COLO668 (cell line): ENCODE results near the gene GSTM5.
"Not testable (repeated sequence)": the region's sequence is repeated elsewhere in the genome, so short reads cannot be mapped to it uniquely, and the experiment has no call there.

Experiments used
- DNase-seq: peaks from one replicate; lab custom pipeline; 2025; ENCODE audit not compliant: unreplicated experiment; lab: John Stamatoyannopoulos, UW

Gene GSTM5

DNA sequence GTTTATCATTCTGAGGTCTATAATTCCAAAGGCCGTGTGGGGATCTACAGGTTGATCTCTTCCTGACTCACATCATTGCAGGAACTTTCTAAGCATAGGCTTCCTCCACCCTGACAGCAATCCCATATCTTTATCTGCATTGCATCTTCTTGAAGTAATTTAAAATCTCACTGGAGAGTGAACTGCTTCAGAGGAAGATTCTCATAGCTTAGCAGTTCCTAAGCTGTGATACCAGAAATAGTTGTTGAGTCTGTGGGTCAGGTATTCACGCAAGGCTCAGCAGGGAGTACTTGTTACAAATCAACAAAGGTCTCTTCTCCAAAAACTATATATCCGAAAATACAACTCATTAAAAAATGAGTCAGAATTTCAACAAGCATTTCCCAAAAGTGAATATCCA lies 16.9 kb upstream of the GSTM5 start:
- not testable (repeated sequence) for DNase-seq

- no peak for DNase-seq
These were observed 15.0 kb upstream of the GSTM5 start for GRCh38 chr1:109697066-109697465.

GRCh38 chr1:109697861-109698260 lies 14.2 kb upstream of the GSTM5 start:
- not testable (repeated sequence) for DNase-seq

- not testable (repeated sequence) for DNase-seq
These were observed 9.1 kb upstream of the GSTM5 start for GRCh38 chr1:109702940-109703339.

- DNase-seq, result no peak
These were observed 7.9 kb upstream of the GSTM5 start for GRCh38 chr1:109704173-109704572.

DNA sequence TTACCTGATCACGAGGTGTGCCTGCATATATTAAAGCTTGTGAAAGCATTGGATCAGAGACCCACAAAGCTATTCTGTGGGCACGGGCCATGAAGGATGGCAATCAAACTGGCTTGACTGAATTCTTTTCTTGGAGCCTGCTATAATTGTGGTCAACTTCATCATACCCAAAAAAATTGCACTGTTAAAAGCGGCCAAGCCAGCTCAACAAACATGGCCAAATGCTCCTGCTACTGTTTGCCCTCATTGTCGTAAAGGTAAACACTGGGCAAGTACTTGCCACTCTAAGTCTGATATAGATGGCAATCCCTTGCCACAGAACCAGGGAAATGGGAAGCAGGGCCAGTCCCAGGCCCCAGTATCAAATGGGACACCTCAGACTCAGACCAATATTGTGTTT lies 6.6 kb upstream of the GSTM5 start:
- DNase-seq, result no peak

DNA sequence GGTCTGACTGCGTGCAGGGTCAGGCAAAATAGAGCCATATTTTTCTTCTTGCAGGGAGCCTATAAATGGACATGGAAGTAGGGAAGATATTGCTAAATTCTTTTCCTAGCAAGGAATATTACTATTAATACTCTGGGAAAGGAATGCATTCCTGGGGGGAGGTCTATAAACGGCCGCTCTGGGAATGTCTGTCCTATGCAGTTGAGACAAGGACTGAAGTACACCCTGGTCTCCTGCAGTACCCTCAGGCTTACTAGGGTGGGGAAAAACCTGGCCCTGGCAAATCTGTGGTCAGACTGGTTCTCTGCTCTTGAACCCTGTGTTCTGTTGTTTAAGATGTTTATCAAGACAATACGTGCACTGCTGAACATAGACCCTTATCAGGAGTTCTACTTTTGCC lies 3.1 kb upstream of the GSTM5 start:
- not testable (repeated sequence) for DNase-seq

GRCh38 chr1:109709822-109710221 lies 2.2 kb upstream of the GSTM5 start:
- DNase-seq, result not testable (repeated sequence)

DNA sequence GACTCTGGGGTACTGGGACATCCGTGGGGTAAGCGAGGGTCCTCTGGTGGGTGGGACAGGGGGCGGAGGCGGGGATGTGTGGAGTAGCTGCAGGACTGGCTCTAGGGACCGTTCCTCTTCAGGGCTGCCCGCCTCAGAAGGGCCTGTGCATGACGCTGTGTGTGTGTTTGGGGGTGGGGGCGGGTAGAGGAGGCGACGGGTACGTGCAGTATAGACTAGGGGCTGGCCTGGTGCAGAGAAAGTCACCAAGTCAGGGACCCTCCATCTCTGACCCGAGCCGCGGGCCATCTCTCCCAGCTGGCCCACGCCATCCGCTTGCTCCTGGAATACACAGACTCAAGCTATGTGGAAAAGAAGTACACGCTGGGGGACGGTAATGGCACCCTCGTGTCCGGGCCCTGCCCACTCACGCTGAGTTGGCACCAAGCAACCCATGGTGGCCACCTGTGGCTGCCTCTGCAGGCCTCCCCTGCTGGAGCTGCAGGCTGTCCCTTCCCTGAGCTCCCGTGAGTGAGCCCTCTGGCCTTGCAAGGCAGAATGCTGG lies 342 bp downstream of the GSTM5 start:
- DNase-seq, result no peak

DNA sequence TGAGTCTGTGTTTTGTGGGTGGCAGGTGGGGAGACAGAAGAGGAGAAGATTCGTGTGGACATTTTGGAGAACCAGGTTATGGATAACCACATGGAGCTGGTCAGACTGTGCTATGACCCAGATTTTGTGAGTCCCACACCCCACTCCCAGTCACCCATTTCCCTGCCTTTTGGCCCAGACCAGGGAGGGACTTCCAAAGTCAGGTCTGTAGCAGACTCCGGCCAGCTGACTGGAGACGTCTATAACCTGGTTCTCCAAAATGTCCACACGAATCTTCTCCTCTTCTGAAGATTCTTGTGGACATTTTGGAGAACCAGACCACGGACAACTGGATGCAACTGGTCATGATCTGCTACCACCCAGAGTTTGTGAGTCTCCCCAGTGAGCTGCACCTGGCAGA lies 1.6 kb downstream of the GSTM5 start:
- no peak for DNase-seq

DNA sequence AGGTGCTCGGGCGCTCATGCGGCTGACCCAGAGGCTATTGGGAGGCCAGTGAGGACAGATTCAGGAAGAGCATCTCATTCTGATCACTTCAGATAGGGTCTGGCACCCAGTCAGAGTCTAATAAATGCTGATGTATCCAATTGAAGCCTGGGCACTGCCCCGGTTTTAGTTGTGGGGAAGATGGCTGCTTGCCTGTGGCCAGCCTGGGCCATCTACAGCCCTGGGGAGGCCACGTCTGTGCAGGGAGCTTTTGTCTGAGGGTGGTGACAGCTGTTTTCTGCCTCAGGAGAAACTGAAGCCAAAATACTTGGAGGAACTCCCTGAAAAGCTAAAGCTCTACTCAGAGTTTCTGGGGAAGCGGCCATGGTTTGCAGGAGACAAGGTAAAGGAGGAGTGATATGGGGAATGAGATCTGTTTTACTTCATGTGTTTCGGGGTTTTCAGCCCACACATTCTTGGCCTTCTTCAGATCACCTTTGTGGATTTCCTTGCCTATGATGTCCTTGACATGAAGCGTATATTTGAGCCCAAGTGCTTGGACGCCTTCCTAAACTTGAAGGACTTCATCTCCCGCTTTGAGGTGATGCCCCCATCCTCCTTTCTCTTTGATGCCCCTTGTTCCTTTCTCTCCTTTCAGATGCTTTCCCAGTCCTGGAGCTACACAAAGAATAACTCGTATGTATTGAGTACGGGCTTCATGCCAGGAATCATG lies 2.8 kb downstream of the GSTM5 start:
- DNase-seq, result no peak

DNA sequence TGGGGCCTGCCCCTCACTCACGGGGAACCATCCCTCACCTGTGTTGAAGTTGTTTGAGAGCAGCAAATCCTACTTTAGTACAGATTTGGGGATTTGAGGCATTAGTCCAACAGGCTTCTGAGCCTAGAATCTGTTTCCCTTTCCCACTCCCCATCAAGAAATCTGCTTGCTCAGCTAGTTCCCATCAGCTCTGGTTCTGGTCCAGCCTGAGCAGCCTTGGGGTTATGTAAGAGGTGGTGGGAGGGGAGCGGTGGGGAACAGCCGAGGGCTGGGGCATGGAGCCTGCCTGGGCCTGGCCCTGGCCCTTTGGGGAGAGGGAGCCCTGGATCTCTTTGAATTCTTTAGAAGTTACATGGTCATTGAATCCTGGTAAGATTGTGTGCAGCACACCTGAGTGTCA lies 4.1 kb downstream of the GSTM5 start:
- no peak for DNase-seq

- DNase-seq, result no peak
These were observed 4.6 kb downstream of the GSTM5 start for GRCh38 chr1:109716570-109717090.

DNA sequence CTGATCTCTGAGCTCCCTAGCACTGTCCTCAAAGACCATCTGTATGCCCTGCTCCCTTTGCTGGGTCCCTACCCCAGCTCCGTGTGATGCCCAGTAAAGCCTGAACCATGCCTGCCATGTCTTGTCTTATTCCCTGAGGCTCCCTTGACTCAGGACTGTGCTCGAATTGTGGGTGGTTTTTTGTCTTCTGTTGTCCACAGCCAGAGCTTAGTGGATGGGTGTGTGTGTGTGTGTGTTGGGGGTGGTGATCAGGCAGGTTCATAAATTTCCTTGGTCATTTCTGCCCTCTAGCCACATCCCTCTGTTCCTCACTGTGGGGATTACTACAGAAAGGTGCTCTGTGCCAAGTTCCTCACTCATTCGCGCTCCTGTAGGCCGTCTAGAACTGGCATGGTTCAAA lies 5.7 kb downstream of the GSTM5 start:
- DNase-seq, result no peak

GRCh38 chr1:109718495-109718894 lies 6.4 kb downstream of the GSTM5 start:
- no peak for DNase-seq

DNA sequence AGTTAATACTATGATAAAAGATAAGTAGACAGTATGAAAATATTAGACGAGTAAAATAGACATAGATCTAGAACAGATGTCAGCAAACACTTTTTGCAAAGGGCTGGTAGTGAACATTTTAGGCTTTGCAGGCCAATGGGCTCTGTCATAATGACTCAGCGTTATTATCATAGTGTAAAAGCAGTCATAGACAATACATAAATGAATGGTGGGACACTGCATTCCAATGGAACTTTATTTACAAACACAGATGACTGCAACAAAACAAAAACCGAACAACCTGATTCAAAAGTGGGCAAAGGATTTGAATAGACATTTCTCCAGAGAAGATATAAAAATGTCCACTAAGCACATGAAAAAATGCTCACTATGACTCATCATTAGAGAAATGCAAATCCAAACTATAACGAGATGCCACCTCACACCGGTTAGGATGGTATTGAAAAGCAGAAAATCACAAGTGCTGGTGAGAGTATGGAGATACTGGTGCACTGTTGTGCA lies 7.3 kb downstream of the GSTM5 start:
- DNase-seq, result no peak

- no peak for DNase-seq
These were observed 9.0 kb downstream of the GSTM5 start for GRCh38 chr1:109721042-109721441.

GRCh38 chr1:109721971-109722370 lies 9.9 kb downstream of the GSTM5 start:
- DNase-seq, result no peak

GRCh38 chr1:109722908-109723691 lies 11.0 kb downstream of the GSTM5 start:
- DNase-seq, result no peak

GRCh38 chr1:109724933-109725332 lies 12.9 kb downstream of the GSTM5 start:
- DNase-seq, result no peak

GRCh38 chr1:109725510-109725909 lies 13.5 kb downstream of the GSTM5 start:
- no peak for DNase-seq

DNA sequence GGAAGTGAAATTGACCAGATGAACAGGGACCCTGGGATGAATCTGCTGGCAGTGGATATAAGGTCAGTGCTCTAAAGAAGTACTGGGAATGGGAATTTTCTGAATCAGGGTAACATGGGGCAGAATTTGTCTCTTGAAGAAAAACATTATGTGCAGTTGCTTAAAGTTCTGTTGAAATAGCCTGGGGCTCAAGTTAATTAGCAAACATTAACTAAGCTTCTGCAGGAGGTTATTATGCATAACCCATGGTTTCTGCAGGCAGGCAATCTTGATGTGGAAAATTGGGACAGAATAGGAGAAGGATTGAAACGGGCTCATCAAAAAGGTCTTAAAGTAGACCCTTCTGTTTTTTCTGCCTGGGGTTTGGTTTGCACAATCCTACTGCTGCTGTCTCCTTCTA lies 14.0 kb downstream of the GSTM5 start:
- no peak for DNase-seq
